Left cardiac atrium (tissue), 4 donors: ENCODE data around the gene PRPF4. TPM values are rescaled to one million over a fixed set of nuclear protein-coding genes. Genes with fewer than 3 reads are reported as not detected.
A peak's percentile ranks its signal among the peaks of the same experiment; 100 is the strongest.
"Not testable (repeated sequence)": the region's sequence is repeated elsewhere in the genome, so short reads cannot be mapped to it uniquely, and the experiment has no call there.

Source experiments
- ATAC-seq, 2 donors: fragments of 200-7000 bp; cut with Tn5 transposase; one replicate each; pipeline ENCODE4 v1.9.1; 2020; ENCODE audit warnings: mild to moderate bottlenecking in 2 of 2, moderate library complexity in 2 of 2
- DNase-seq: peaks from one replicate; pipeline ENCODE4 v3.0.0-alpha.2; 2020
- intact Hi-C, 2 donors: fragments of 100-400 bp; cut with DNase I; formaldehyde crosslinking; loops; one replicate each; pipeline versions ENCODE4 v1.14.1 to v1.15.1; 2022 to 2023
- long read RNA-seq: library from polyadenylated mRNA; unstranded; transcript quantifications from one replicate; pipeline ENCODE4 v2.0.0, GENCODE V29; 2021
- total RNA-seq, 2 donors: library from RNA; stranded (reverse); fragmentation: NEBNext Ultra II Directional; extraction: Animal tissue kit (Norgen Biotek cat#: 25700); gene quantifications; one replicate each; pipeline ENCODE4 v1.2.1, GENCODE V29; 2021
- donor health status: DM: no; HTN: yes; CAD: no.
- donor health status: DM: no; HTN: yes; CAD: no; lungs with severe emphysema.
- donor health status: DM: yes; HTN: yes; CAD: no.
- donor health status: Dilated cardiomyopathy.

The PRPF4 gene
- total RNA-seq: 10 to 100 TPM in 1 of 2 donors, 1 to 10 TPM in 1; 9.9 to 14.3 TPM
- long read RNA-seq, transcript PRPF4-202 (14 exons, 3,212 nt): major isoform, 16 of 24 reads
- long read RNA-seq, partial matches to known transcripts: 6 of 24 reads
- long read RNA-seq, other reads (novel, unspliced or antisense): 1 of 24 reads

DNA sequence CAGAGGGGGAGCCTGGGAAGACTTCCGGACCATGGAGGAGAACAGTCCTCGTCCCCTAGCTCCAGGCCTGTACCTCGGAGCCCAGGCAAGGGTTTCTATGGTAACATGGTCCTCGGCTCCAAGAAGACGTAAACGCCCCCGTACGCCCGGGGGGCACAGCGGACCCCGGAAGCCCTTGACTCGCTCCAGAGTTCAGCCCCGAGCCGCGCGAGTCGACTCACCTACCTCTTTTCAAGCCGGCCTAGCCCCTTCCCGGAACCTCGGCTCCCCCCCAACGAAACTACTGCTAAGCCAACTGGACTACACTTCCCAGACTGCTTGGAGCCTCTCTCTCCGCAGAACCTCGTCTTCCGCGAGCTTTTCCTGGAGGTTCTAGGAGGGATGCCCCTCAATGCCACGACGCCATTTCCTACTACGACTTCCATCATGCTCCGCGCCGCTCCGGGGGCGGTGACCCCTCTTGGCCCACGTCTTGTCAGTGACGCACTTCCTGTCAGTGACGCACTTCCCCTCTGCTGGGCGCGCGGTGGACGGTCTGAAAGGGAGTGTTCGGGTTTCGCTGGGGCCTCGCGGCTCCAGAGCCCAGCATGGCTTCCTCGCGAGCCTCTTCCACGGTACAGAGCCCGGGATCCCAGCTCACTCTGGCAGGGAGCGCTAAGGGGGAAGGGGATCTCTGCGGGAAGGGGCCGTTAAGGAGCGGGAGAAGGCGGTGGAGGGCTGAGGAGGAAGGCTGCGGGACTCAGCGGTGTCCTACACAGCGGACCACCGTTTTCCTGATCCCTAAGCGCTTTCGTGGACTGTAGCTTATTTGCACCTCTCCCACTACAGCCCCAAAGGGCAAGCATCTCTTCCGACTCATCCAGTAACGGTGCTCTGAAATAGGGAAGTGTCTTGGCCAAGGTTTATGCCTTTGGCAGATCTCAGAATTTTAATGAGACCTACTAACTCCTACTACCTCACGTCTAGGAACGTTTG lies at the start of gene PRPF4, which contains the start of gene CDC26:
PRPF4 (plus strand) TSS at position 502 of the 975 bp plus-strand sequence; CDS start at position 588, 86 bp downstream.
CDC26 (minus strand) TSS at position 416 of the 975 bp plus-strand sequence. CDS start 3,065 bp downstream, outside the sequence.
- intact Hi-C loops: loop anchor here in 1 of 2 donors (10.0 kb wide), 2 partner anchors 129 to 379 kb away; partner anchors contain the start of gene ALAD
- DNase-seq (peak; percentile 97), ATAC-seq (peak; percentile 98)

DNA sequence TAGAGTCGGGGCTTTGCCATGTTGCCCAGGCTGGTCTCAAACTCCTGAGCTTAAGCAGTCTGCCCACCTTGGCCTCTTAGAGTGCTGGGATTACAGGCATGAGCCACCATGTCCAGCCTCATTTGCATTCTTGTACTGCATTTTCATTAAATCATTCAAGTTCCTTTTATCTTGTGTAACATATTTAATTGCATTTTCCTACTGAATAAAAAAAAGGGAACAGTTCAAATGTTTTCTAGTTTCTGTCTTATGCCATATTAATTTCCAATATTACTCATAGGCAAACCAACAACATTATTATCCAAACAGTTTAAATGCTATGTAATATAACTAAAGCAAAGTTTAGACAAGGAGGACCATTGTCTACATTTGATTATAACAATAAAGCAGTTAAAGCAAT lies 48.0 kb upstream of the PRPF4 start:
- ATAC-seq: no peak
- intact Hi-C loops: no loop called here
- no peak for DNase-seq

DNA sequence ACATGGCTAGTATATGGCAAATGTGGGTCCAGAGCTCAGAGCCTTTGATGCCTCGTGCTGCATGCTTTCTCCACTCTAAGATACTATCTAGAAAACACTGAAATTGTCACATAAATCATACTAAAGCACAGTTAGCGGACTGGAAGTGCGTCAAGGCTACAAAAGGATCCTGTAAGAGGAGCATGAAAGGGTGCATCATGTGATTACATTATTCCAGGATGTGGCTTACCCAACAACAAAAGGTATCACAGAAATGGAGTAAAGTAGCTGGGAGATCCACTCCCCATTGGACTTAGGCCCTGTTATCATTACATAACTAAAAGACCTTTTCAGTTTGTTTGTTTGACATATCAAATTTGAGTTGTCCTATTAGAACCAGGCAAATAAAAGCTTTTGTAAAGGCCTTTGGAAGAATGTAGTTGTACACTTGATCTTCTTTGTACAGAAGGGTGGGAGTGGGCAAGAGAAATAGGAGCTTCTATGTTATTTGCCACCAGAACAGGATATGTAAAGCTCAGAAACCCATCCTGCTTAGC lies 47.3 kb upstream of the PRPF4 start:
- DNase-seq (no peak), ATAC-seq (no peak)
- intact Hi-C loops: no loop called here

DNA sequence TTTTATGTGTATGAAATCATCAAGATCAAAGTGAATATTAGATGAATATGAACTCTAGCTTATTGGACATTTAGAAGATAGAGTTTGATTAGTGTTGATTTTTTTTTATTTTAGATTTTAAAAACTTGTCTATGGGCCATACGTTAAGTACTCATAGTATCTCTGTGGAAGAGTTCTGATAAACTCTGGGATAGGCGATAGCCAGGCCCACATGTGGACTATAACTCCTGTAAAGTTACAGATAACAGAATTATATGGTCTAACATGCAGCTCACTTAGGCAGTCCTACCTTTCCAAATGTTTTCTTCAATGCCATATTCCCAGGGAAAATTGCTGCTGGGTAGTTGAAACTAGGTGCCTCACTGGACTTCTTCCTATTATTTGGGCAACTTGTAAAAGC lies 43.8 kb upstream of the PRPF4 start:
- DNase-seq (no peak), ATAC-seq (no peak)
- intact Hi-C loops: no loop called here

DNA sequence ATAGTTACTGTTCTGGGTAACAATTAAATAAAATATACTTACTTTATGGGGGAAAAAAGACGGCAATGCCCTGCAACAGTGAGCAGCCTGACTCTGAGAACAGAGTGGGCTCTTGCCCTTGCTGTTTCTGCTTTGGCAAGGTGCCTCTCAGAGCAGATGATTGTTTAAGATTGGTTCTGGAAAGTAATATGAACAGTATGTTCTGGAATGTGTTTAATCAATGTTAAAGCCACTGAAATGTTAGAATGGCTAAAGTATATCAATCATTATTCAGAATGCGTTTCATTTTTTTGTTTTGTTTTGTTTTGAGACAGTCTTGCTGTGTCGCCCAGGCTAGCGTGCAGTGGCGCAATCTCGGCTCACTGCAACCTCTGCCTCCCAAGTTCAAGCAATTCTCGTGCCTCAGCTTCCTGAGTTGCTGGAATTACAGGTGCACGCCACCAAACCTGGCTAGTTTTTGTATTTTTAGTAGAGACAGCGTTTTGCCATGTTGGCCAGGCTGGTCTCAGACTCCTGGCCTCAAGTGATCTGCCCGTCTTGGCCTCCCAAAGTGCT lies 39.7 kb upstream of the PRPF4 start:
- DNase-seq, intact Hi-C loops, ATAC-seq: not testable (repeated sequence)

DNA sequence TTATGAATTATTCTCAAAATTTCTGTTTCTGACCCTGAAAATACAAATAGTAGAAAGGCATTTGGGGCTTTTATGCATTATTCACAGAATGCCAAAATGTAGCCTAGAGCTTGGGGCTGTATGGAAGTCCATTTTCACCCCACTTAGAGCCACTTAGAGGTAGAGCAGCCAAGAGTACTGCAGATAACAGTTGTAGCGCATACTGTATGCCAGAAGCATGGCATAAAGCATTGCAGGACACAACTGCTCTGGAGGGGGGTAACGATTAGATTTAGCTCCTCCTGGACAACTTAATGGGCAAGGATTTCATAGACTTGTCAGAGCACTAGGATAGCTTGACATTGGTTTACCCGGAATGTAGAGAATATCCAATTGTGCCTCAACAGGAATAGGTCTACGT lies 38.4 kb upstream of the PRPF4 start:
- ATAC-seq: peak; percentile 62 to 74
- intact Hi-C loops: no loop called here
- DNase-seq: no peak

DNA sequence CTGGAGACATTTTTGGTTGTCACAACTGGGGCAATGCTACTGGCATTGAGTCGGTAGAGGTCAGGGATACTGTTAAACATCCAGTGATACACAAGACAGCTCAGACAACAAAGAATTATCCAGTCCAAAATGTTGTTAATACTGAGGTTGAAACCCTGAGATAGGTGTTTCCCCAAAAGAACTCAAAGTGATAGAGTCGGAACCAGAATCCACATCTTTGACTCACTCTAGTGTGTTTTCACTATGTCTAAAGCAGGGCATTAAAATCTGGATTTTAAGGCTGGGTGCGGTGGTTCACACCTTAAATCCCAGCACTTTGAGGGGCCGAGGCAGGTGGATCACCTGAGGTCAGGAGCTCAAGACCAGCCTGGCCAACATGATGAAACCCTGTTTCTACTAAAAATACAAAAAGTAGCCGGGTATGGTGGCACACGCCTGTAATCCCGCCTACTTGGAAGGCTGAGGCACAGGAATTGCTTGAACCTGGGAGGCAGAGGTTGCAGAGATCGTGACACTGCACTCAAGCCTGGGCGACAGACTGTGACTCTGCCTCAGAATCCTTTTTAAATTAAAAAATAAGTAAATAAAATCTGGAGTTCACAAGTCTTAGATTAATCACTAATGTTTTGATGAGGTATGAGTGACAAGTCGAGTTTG lies 37.1 kb upstream of the PRPF4 start:
- DNase-seq (no peak), ATAC-seq (no peak)
- intact Hi-C loops: no loop called here

DNA sequence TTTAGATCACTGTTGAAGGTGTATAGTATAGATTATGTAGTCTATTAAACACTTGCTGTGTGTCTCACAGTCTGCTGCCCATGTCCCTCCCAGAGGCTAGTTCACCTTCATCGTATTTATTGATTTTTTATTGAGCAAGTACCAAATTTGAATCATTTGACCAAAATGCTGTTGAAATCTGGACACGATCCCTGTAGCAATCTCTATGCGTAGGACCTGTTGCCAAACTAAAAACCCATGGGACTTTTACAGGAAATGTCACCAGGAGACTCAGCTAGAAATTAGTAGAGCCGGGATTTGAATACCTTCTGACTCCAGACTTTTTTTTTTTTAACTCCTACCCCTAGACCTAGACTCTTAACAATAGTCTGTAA lies 36.6 kb upstream of the PRPF4 start:
- intact Hi-C loops: no loop called here
- ATAC-seq (no peak), DNase-seq (no peak)

DNA sequence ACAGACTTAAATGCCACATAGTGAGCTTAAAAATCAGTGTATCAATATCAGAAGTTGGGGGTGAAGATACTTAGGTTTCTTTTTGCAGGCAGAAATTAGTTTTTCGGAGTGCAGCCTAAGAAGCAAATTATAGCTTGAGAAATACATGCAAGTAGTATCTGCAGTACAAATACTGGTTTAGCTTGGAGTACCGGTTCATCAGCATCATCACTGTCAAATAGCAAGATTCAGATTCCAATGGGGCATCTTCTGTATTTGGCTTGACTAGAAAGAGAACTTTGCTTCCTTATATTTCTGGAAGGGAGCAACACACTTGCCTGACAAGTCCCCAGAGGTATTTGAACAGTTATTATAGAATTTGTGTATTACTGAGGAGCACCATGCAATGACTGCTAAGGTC lies 34.3 kb upstream of the PRPF4 start:
- ATAC-seq (no peak), DNase-seq (no peak)
- intact Hi-C loops: no loop called here

DNA sequence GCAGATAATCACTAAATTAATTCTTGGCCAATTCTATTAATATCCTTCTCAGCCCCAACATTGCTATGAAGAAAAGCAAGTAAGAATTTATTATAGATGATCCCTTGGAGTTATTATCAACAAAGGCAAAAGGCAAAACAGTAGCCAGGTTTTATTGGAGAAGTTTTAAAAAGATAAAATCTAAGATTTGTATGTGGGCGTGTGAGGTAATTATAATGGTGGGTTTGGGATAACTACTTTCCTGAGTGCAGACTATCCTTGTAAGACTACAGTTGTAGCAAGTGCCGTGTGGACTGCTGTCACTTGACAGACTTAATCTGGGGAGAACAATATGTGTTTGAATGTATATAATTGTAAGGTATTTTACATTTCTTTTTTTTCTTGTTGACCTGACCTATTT lies 30.9 kb upstream of the PRPF4 start:
- intact Hi-C loops: no loop called here
- DNase-seq (no peak), ATAC-seq (no peak)

DNA sequence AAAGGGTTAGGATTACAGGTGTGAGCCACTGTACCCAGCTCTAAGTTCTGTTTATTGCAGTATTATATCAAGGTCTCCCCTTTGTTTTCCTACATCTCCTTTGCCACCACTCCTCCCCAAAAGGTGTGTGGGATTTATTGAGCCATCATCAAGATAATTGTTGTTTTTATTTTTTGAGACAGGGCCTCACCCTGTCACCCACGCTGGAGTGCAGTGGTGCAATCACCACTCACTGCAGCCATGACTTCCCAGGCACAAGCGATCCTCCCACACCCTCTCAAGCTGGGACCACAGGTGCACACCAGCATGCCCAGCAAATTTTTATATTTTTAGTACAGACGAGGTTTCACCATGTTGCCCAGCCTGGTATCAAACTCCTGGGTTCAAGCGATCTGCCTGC lies 29.6 kb upstream of the PRPF4 start:
- no peak for ATAC-seq
- intact Hi-C loops: no loop called here
- DNase-seq: no peak

DNA sequence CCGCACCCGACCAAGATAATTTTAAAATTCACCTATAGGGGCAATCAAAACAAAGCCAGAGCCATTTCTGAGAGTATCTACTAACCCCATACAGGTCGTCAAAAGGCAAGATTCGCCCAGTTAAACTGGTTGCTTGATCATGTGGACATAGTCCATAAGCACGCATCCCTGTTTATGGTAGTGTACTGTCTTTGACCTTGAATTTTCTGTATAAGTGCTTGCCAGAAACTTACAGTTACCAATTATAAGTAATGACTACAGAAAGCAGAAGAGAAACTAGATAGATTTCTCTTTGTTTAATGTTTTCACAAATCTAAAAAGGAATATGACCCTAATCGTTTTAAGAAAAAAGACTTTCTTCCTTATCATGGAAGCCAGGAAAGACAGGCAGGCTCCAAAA lies 28.5 kb upstream of the PRPF4 start:
- intact Hi-C loops: no loop called here
- no peak for DNase-seq

DNA sequence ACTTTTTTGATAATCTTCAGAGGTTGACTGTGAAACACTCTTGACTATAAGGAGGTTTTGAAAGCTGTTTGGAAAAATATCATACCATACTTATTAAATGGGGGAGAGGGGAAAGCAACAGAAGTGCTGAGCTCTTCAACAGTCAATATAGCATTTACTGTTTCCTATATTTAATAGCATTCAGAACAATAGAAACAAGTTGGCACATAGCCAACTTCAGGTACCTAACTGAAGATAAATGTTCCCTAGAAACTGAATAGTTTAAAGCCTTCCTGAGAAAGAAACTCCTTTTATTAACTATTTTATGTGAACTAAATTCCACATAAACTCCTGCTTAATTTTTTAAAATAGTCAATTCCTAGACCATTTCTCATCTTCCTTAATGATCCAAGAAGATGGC lies 27.8 kb upstream of the PRPF4 start:
- DNase-seq (no peak), ATAC-seq (no peak)
- intact Hi-C loops: no loop called here

More for the DNA sequence above, 28.5 kb upstream of the PRPF4 start:
- ATAC-seq: no peak

DNA sequence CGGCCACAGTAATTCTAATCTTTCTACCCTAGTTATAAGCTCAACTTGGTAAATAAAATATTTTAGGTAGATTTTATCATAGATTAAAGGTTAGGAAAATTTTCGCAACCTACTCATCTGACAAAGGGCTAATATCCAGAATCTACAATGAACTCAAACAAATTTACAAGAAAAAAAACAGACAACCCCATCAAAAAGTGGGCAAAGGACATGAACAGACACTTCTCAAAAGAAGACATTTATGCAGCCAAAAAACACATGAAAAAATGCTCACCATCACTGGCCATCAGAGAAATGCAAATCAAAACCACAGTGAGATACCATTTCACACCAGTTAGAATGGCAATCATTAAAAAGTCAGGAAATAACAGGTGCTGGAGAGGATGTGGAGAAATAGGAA lies 25.8 kb upstream of the PRPF4 start:
- DNase-seq, intact Hi-C loops, ATAC-seq: not testable (repeated sequence)

DNA sequence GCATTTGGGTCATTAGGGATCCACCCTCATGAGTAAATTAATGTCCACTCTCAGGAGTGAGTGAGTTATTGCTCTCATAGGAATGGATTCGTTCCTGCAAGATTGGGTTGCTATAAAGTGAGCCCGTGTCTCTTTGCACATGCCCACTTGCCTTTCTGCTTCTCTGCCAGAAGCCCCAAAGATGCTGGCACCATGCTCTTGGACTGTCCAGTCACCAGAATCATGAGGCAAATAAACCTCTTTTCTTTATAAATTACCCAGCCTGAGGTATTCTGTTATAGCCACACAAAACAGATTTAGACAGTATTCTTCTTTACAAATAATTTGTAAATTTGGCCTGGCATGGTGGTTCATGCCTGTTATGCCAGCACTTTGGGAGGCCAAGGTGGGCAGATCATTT lies 24.7 kb upstream of the PRPF4 start:
- ATAC-seq: no peak
- intact Hi-C loops: no loop called here
- DNase-seq: no peak

DNA sequence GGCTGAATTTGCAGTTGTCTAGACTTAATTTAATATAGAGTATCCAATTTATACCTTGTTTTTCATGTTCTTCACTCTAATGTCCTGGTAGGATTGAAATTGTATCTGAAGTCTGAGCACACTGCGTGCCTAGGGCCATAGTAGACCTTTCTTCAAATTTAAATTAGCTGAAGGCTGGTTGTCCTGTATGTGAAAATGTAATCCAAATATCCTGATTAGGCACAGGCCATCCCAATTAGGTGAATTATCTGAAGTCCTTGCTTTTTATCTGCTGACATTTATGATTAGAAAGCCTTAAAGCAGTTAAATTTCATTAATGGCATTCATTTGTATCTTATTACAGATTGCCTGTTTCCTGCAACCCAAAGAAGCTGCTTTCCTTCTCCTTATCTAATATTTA lies 20.5 kb upstream of the PRPF4 start:
- no peak for DNase-seq
- ATAC-seq: no peak
- intact Hi-C loops: no loop called here

DNA sequence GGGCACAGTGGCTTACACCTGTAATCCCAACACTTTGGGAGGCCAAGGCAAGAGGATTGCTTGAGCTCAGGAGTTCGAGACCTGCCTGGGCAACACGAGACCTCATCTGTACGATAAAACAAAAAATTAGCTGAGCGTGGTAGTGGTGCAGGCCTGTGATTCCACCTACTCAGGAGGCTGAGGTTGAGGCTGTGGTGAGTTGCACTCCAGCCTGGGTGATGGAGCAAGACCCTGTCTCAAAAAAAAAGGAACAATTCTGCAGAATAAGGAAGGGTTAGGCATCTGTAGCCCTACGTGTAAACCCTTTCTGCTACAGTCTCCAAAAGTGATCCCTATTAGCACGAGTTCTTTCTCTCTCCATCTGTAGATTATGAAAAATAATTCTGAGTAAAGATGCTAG lies 20.0 kb upstream of the PRPF4 start:
- DNase-seq (no peak), ATAC-seq (no peak)
- intact Hi-C loops: no loop called here

DNA sequence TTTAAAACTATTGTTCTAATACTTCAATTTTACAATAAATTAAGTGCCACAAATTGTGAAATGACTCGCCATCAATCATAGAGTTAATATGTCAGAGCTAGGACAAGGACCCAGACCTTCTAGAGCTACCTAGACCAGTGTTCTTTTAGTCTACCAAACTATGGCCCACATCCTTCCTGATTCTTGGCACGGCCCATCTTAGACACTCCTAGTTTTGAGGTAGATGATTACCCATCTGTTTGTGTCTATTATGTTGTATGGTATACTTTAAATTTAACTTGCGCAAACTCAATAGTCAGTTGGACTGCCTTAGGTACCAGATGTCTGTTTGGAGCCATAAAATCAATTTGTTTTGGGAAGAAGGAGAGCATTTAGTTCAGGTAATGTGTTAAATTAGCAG lies 17.6 kb upstream of the PRPF4 start:
- intact Hi-C loops: no loop called here
- ATAC-seq (no peak), DNase-seq (no peak)

DNA sequence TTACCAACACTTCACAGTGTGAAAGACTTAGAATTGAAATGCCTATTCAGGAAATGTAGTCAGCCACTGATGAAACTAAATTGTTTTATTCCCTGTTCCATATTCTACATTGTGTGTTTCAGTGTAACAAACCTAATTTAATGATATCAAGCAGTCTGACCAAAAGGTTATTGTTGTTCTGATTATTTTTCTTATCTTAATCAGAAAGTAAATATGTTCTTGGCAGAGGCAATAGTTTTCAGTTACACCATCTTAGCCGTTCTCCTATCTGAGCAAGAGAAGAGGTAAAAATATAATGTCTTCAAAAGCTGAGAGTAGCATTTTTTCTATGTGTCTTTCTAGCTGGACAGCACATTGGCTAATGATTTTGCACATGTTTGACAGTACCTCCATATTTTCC lies 17.2 kb upstream of the PRPF4 start:
- ATAC-seq: no peak

More for the DNA sequence above, 17.2 kb upstream of the PRPF4 start:
- intact Hi-C loops: no loop called here
- DNase-seq: no peak
